ENCODE measurements around the gene CELA3B. TPM values are rescaled to one million over a fixed set of nuclear protein-coding genes. Genes with fewer than 3 reads are reported as not detected.

Gene CELA3B
- total and polyA plus RNA-seq, 2 of the 13 experiments (the other 11 are each of a cell fraction or from before 2014, with no cell fraction given): 0.34 TPM; not detected in 1

DNA sequence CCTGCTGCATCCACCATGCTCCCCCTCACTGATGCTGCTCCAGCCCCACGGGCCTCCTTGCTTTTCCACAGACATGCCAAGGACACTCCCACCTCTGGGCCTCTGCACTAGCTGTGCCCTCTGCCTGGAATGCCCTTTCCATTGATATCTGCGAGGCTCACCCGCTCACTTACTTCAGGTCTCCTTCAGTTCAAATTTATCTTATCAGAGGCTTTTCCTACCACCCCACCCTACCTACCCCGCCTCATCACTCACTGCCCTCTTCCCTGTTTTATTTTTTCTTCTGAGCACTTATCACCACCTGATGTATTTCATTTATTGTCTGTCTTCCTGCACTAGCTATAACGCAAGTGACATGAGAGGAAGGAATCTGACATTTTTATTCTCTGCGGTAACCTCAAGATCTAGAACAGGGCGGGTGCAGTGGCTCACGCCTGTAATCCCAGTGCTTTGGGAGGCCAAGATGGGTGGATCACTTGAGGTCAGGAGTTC is 46.7 kb upstream of the CELA3B start:
- Histone ChIP-seq H3K36me3 (replicated peaks in 1 of 2; ENCODE audit: control insufficient read depth in 1 of 2, insufficient read depth in 2 of 2, low read length in 2 of 2) (no peaks in the 10 kb centered on the region; a peak in 1 of 5 replicates), H3K27ac (ENCODE audit: extremely low read length, insufficient read depth, low read length) (no peak overlapping the region), H3K27me3 (ENCODE audit: control insufficient read depth in 1 of 2, insufficient read depth in 2 of 2, low read length in 2 of 2) (no peaks in the 10 kb centered on the region), H3K4me2 (ENCODE audit: low read depth, low read length) (no peak overlapping the region), H3K9ac (ENCODE audit: insufficient read depth, low read depth, low read length) (no peak overlapping the region), H3K4me3 (replicated peaks in 1 of 3; ENCODE audit: insufficient read depth in 1 of 3, low read depth in 2 of 3, low read length in 3 of 3) (no peak overlapping the region), H4K20me1 (ENCODE audit: insufficient read depth, low read length) (no peaks in the 10 kb centered on the region), H3K9me3 (ENCODE audit: low read length) (no peaks in the 10 kb centered on the region), H2AFZ (ENCODE audit: low read length) (no peak overlapping the region), H3K79me2 (ENCODE audit: insufficient read depth, low read length) (peaks cover 33% of the 10 kb centered on the region), H3K4me1 (ENCODE audit: insufficient read depth, low read length) (peaks cover 89% of the 10 kb centered on the region)
- no peak for ATAC-seq
- WGBS (ENCODE audit: low lambda C conversion rate): 92% methylated on average over 8 of the region's 8 CpGs
- ChIA-PET POLR2A (interaction anchor here (1.0 to 10.7 kb wide), 3 partner anchors 8 to 19 kb away, joined by 3 to 105 read pairs (median 3); no protein-coding TSS in a partner anchor), CTCF (ENCODE audit: low intra/inter-chr PET ratio, low total read pairs) (no interaction called here)
- intact Hi-C loops (cut with micrococcal nuclease; ENCODE audit: unreplicated experiment) (no loop called here), in situ Hi-C loops (cut with HindIII; ENCODE audit: extremely low pct_ligation_motif_present, low pct_unique_long_range_greater_than_20kb) (no loop called here)
- DNase-seq (ENCODE audit: low spot score): no peak
- TF ChIP-seq ZNF160 (CRISPR knock-in tag; IDR thresholded peaks at IDR 0.05) (no peak), FOXC1 (CRISPR knock-in tag; IDR thresholded peaks at IDR 0.05; ENCODE audit: borderline replicate concordance) (no peak), AHR (CRISPR knock-in tag; IDR thresholded peaks at IDR 0.05) (no peak)
- FAIRE-seq: no peak
- TSS peak; percentile 22 for BruUV-seq (replicated peaks)

DNA sequence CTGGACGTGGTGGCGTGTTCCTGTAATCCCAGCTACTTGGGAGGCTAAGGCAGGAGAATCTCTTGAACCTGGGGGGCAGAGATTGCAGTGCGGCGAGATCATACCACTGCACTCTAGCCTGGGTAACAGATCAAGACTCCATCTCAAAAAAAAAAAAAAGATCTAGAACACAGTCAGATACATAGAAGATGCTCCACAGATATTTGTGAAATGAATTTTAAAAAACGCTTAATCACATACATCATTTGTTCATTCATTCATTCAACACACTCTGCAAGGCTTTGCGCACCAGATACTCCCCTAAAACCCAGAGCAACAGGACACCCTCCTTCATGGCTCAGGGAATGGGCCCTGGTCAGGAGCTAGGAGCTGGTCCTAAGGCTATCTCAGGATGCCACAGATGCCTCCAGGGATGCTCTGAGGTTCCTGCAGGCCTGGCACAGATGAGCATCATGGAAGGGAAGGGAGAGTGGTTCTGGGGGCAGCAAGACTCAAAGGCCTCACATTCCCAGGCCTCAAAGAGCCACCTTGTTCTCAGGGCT is 46.1 kb upstream of the CELA3B start:
- no peak overlapping the region for H3K9ac ChIP-seq (ENCODE audit: insufficient read depth, low read depth, low read length)
- H3K4me1 ChIP-seq (ENCODE audit: insufficient read depth, low read length): peaks cover 89% of the 10 kb centered on the region
- ChIA-PET CTCF (ENCODE audit: low intra/inter-chr PET ratio, low total read pairs) (no interaction called here), POLR2A (interaction anchor here (0.7 to 10.7 kb wide), 5 partner anchors 8 to 43 kb away, joined by 3 to 105 read pairs (median 4); no protein-coding TSS in a partner anchor)
- TF ChIP-seq ZNF24 (IDR thresholded peaks at IDR 0.05) (peak; percentile 42; the same call in 1 of the 2 replicates), HMGA1 (CRISPR knock-in tag; conservative IDR thresholded peaks at IDR 0.05) (no peak), PAWR (CRISPR knock-in tag; IDR thresholded peaks at IDR 0.05; ENCODE audit: borderline replicate concordance) (0 out of 2 replicates have a peak, but pooled peaks have one; percentile 53), ZNF550 (CRISPR knock-in tag; IDR thresholded peaks at IDR 0.05; ENCODE audit: borderline replicate concordance) (0 out of 2 replicates have a peak, but pooled peaks have one; percentile 23), POGK (CRISPR knock-in tag; conservative IDR thresholded peaks at IDR 0.05) (no peak)
- TF ChIP-seq, protein P1, sequence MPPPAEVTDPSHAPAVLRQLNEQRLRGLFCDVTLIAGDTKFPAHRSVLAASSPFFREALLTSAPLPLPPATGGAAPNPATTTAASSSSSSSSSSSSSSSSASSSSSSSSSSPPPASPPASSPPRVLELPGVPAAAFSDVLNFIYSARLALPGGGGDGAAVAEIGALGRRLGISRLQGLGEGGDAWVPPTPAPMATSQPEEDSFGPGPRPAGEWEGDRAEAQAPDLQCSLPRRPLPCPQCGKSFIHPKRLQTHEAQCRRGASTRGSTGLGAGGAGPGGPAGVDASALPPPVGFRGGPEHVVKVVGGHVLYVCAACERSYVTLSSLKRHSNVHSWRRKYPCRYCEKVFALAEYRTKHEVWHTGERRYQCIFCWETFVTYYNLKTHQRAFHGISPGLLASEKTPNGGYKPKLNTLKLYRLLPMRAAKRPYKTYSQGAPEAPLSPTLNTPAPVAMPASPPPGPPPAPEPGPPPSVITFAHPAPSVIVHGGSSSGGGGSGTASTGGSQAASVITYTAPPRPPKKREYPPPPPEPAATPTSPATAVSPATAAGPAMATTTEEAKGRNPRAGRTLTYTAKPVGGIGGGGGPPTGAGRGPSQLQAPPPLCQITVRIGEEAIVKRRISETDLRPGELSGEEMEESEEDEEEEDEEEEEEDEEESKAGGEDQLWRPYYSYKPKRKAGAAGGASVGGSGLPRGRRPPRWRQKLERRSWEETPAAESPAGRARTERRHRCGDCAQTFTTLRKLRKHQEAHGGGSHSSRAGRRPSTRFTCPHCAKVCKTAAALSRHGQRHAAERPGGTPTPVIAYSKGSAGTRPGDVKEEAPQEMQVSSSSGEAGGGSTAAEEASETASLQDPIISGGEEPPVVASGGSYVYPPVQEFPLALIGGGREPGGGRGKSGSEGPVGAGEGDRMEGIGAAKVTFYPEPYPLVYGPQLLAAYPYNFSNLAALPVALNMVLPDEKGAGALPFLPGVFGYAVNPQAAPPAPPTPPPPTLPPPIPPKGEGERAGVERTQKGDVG (CRISPR knock-in tag; IDR thresholded peaks at IDR 0.05; ENCODE audit: borderline replicate concordance): no peak
- H3K4me3 ChIP-seq (replicated peaks in 1 of 3; ENCODE audit: insufficient read depth in 1 of 3, low read depth in 2 of 3, low read length in 3 of 3): peak overlapping the region in 1 of 3 experiments; percentile 58; a peak in 1 of 6 replicates
- in situ Hi-C loops (cut with HindIII; ENCODE audit: extremely low pct_ligation_motif_present, low pct_unique_long_range_greater_than_20kb) (no loop called here), intact Hi-C loops (cut with micrococcal nuclease; ENCODE audit: unreplicated experiment) (no loop called here)
- ATAC-seq: no peak
- H3K36me3 ChIP-seq (replicated peaks in 1 of 2; ENCODE audit: control insufficient read depth in 1 of 2, insufficient read depth in 2 of 2, low read length in 2 of 2): no peaks in the 10 kb centered on the region
- no peaks in the 10 kb centered on the region for H4K20me1 ChIP-seq (ENCODE audit: insufficient read depth, low read length)
- H3K27ac ChIP-seq (ENCODE audit: extremely low read length, insufficient read depth, low read length): peak overlapping the region; percentile 76
- no peak overlapping the region for H2AFZ ChIP-seq (ENCODE audit: low read length)
- peaks cover 38% of the 10 kb centered on the region for H3K79me2 ChIP-seq (ENCODE audit: insufficient read depth, low read length)
- FAIRE-seq: no peak
- BruUV-seq (replicated peaks): no TSS peak
- no peak for DNase-seq (ENCODE audit: low spot score)
- no peaks in the 10 kb centered on the region for H3K9me3 ChIP-seq (ENCODE audit: low read length)
- 97% methylated on average over 4 of the region's 6 CpGs for WGBS (ENCODE audit: low lambda C conversion rate)
- no peaks in the 10 kb centered on the region for H3K27me3 ChIP-seq (ENCODE audit: control insufficient read depth in 1 of 2, insufficient read depth in 2 of 2, low read length in 2 of 2)
- H3K4me2 ChIP-seq (ENCODE audit: low read depth, low read length): no peak overlapping the region

All from HepG2 (cell line).